WTC11 (cell line): ENCODE data around the gene LAMA5. TPM values are rescaled to one million over a fixed set of nuclear protein-coding genes. Genes with fewer than 3 reads are reported as not detected.

Source experiments
- ATAC-seq: fragments of 200-7000 bp; cut with Tn5 transposase; 2 replicates; pipeline ENCODE4 v1.10.0; 2021; ENCODE audit warnings: mild to moderate bottlenecking, moderate library complexity
- CTCF ChIA-PET: fragments of 300-600 bp; sonication (Branson Sonifier 250); formaldehyde crosslinking; loops from one replicate; lab custom pipeline; 2021; ENCODE audit warnings: antibody characterized with exemption; lab: Charles Lee
- POLR2A ChIA-PET: fragments of 350-600 bp; sonication (Branson Sonifier 250); formaldehyde crosslinking; loops from one replicate; lab custom pipeline; 2021; ENCODE audit warnings: antibody characterized with exemption; lab: Charles Lee
- DNase-seq: peaks from one replicate; pipeline ENCODE4 v3.0.0; 2021; ENCODE audit warnings: low spot score
- H3K27ac Mint-ChIP-seq: 2 replicates; pipeline ENCODE4 v1.8.0; 2021; ENCODE audit warnings: mixed read lengths
- H3K27me3 Mint-ChIP-seq: 2 replicates; pipeline ENCODE4 v1.8.0; 2021; ENCODE audit warnings: low read depth, mild to moderate bottlenecking, moderate library complexity, mixed read lengths
- H3K36me3 Mint-ChIP-seq: 2 replicates; pipeline ENCODE4 v1.8.0; 2021; ENCODE audit warnings: mixed read lengths
- H3K4me1 Mint-ChIP-seq: 2 replicates; pipeline ENCODE4 v1.8.0; 2022; ENCODE audit warnings: mixed read lengths
- H3K4me3 Mint-ChIP-seq: 2 replicates; pipeline ENCODE4 v1.8.0; 2021; ENCODE audit warnings: mild to moderate bottlenecking, moderate library complexity, mixed read lengths
- H3K9me3 Mint-ChIP-seq: 2 replicates; pipeline ENCODE4 v1.8.0; 2021; ENCODE audit warnings: mixed read lengths
- ETV6 ChIP-seq: sonication (generic); formaldehyde crosslinking; IDR thresholded peaks from 2 replicates; pipeline ENCODE4 v1.8.1; 2022; ENCODE audit warnings: mild to moderate bottlenecking, missing genetic modification reagents
- FOXJ3 ChIP-seq: sonication (generic); formaldehyde crosslinking; IDR thresholded peaks from 2 replicates; pipeline ENCODE4 v1.9.0; 2021; ENCODE audit warnings: missing genetic modification reagents, mild to moderate bottlenecking, borderline replicate concordance
- FOXP1 ChIP-seq: sonication (generic); formaldehyde crosslinking; IDR thresholded peaks from 2 replicates; pipeline ENCODE4 v1.8.0; 2022; ENCODE audit warnings: missing genetic modification reagents, mild to moderate bottlenecking, moderate library complexity, borderline replicate concordance
- NFATC4 ChIP-seq: fragments of 250-450 bp; sonication (Bioruptor Pico); IDR thresholded peaks from 2 replicates; pipeline ENCODE4 v1.9.0; 2021; ENCODE audit warnings: mild to moderate bottlenecking
- NFE2L1 ChIP-seq: sonication (generic); formaldehyde crosslinking; IDR thresholded peaks from 2 replicates; pipeline ENCODE4 v1.8.1; 2023; ENCODE audit warnings: missing genetic modification reagents
- TCF7 ChIP-seq: sonication (generic); formaldehyde crosslinking; IDR thresholded peaks from 2 replicates; pipeline ENCODE4 v1.8.0; 2022; ENCODE audit warnings: mild to moderate bottlenecking, low read depth, missing genetic modification reagents, moderate library complexity
- TEAD4 ChIP-seq: sonication (generic); formaldehyde crosslinking; IDR thresholded peaks from 2 replicates; pipeline ENCODE4 v1.8.0; 2022; ENCODE audit warnings: mild to moderate bottlenecking, missing genetic modification reagents
- ZNF232 ChIP-seq: sonication (generic); formaldehyde crosslinking; IDR thresholded peaks from 2 replicates; pipeline ENCODE4 v1.8.0; 2022; ENCODE audit warnings: mild to moderate bottlenecking, missing genetic modification reagents
- ZNF263 ChIP-seq: sonication (generic); formaldehyde crosslinking; IDR thresholded peaks from 2 replicates; pipeline ENCODE4 v1.8.1; 2022; ENCODE audit warnings: low read depth, mild to moderate bottlenecking, moderate library complexity, missing genetic modification reagents
- ZNF396 ChIP-seq: fragments of 250-450 bp; sonication (Bioruptor Pico); IDR thresholded peaks from 2 replicates; pipeline ENCODE4 v1.8.0; 2021; ENCODE audit warnings: mild to moderate bottlenecking, moderate library complexity, borderline replicate concordance
- total RNA-seq: library from RNA; stranded (reverse); gene quantifications from 3 replicates; pipeline ENCODE4 v1.2.3, GENCODE V29; 2021
- TF ChIP-seq, protein P1 (sequence below): sonication (generic); formaldehyde crosslinking; IDR thresholded peaks from 2 replicates; pipeline ENCODE4 v1.8.1; 2023; ENCODE audit warnings: mild to moderate bottlenecking, missing genetic modification reagents
- TF ChIP-seq, protein P2 (sequence below): sonication (generic); formaldehyde crosslinking; IDR thresholded peaks from 2 replicates; pipeline ENCODE4 v1.8.0; 2023; ENCODE audit warnings: missing genetic modification reagents
- TF ChIP-seq, protein P3 (sequence below): sonication (generic); formaldehyde crosslinking; IDR thresholded peaks from 2 replicates; pipeline ENCODE4 v1.8.1; 2023; ENCODE audit warnings: mild to moderate bottlenecking, missing genetic modification reagents, borderline replicate concordance
- TF ChIP-seq, protein P4 (sequence below): sonication (generic); formaldehyde crosslinking; IDR thresholded peaks from 2 replicates; pipeline ENCODE4 v1.8.0; 2023; ENCODE audit warnings: missing genetic modification reagents, mild to moderate bottlenecking, borderline replicate concordance
- TF ChIP-seq, protein P5 (sequence below): sonication (generic); formaldehyde crosslinking; IDR thresholded peaks from 2 replicates; pipeline ENCODE4 v1.8.0; 2022; ENCODE audit warnings: mild to moderate bottlenecking, missing genetic modification reagents
- TF ChIP-seq, protein P6 (sequence below): sonication (generic); formaldehyde crosslinking; IDR thresholded peaks from 2 replicates; pipeline ENCODE4 v1.8.1; 2023; ENCODE audit warnings: mild to moderate bottlenecking, missing genetic modification reagents
- TF ChIP-seq, protein P7 (sequence below): sonication (generic); formaldehyde crosslinking; IDR thresholded peaks from 2 replicates; pipeline ENCODE4 v1.8.1; 2023; ENCODE audit warnings: mild to moderate bottlenecking, missing genetic modification reagents, moderate library complexity

LAMA5 gene
- total RNA-seq, 1 experiment from 2014 or later, result 329 TPM

DNA sequence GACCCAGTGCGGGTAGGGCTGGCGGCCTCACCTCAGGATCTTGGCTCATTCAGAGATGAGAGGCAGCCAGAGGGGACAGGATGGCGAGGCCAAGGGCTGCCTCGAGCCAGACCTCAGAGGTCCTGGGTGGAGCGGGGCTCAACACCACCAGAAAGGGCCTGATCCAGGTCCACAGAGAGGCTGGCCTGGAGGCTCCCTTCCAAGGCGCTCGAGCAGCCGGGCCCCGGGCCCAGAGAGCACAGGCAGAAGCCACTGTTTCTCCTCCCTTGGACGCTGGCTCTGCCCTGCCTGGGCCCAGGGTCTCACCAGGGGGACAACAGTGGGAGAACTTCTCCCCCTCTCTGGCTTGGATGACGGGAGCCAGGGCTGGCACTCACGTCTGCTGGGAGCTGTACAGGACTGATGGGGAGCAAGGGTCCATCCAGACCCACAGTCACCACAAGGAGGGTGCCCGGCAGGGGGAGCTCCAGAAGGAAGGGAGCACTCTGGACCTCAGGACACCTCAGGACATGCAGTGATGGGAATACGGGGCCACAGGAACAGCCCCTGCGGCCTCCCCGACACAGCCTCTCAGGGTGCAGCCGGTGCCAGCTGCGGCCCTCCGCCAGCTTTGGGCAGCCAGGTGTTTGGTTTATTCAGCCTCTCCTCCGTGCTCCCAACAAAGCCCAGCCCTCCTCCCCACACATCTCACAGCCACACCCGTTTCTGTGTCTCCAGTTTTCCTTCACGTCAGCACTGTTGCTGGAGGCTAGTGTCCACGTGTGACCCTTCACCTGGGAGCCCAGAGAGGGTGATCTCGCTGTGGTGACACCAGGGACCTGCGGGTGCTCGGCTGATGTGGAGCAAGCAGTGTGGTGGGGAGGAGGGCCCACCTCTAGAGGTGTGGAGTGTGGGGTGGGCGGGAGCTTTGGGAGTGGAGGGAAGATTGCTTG, 28.5 kb upstream of the LAMA5 start:
- POLR2A ChIA-PET, result no interaction called here
- peaks cover 9% of the 10 kb centered on the region; the same call in 1 of the 2 replicates for H3K9me3 Mint-ChIP-seq
- CTCF ChIA-PET, result interaction anchor here (0.7 to 5.7 kb wide), 8 partner anchors 9 to 294 kb away, joined by 3 to 21 read pairs (median 3); partner anchors contain the start of gene RPS21

DNA sequence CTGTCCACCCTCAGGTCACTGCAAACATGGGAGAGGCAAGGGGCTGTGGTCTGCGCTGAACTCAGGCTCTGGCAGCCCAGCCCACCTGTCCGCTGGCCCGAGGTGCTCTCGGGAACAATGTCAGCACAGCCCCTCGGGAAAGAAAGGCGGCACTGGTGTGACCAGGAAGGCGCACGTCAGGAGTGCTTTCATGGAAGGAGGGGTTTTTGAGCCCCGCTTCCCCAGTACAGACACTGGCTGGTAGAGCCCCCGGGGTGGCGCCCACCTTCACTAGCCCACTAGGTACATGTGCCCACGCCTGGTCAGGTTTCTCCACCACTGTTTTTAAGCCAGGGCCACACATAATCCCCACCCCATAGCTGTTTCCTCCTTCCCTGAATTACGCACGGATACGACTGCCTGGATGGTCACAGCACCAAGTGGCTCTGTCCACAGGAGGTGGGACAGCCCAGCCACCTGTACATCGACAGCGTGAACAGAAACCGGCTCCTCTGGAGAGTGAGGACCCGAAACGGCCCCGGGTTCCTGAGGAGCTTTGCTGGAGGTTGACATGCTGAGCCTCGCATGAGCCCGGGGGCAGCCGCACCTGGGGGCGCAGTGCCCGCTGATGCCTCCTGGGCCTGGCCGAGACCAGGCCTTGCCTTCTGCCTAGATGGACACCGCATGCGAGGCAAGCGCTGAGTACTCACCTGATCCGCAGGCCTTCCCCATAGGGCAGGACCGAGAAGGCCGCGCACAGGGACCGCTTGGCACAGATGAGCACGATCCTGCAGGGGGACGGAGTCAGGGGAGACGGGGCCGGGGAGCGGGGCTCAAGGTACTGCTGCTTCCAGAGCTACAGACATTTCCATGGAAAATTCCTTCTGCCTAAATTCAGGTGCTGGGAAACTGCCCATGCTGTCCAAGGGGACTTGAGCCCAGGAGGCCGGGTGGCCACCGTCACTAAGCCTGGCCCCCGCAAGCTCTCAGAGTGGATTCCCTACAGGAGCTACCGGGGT, 27.4 kb upstream of the LAMA5 start:
- Mint-ChIP-seq H3K4me3 (no peak overlapping the region), H3K27ac (no peak overlapping the region), H3K36me3 (no peaks in the 10 kb centered on the region), H3K9me3 (peaks cover 9% of the 10 kb centered on the region; the same call in 1 of the 2 replicates), H3K27me3 (no peaks in the 10 kb centered on the region), H3K4me1 (no peaks in the 10 kb centered on the region)
- POLR2A ChIA-PET, result no interaction called here
- DNase-seq (no peak), ATAC-seq (no peak)
- CTCF ChIA-PET, result interaction anchor here (0.7 to 5.7 kb wide), 11 partner anchors 8 to 397 kb away, joined by 3 to 21 read pairs (median 4); partner anchors contain the start of gene RPS21
- TF ChIP-seq FOXJ3 (CRISPR knock-in tag) (no peak), TCF7 (CRISPR knock-in tag) (no peak), NFE2L1 (no peak), ETV6 (CRISPR knock-in tag) (no peak), NFATC4 (CRISPR knock-in tag) (no peak), FOXP1 (CRISPR knock-in tag) (no peak), ZNF232 (CRISPR knock-in tag) (no peak)
- TF ChIP-seq, protein P1, sequence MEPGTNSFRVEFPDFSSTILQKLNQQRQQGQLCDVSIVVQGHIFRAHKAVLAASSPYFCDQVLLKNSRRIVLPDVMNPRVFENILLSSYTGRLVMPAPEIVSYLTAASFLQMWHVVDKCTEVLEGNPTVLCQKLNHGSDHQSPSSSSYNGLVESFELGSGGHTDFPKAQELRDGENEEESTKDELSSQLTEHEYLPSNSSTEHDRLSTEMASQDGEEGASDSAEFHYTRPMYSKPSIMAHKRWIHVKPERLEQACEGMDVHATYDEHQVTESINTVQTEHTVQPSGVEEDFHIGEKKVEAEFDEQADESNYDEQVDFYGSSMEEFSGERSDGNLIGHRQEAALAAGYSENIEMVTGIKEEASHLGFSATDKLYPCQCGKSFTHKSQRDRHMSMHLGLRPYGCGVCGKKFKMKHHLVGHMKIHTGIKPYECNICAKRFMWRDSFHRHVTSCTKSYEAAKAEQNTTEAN (CRISPR knock-in tag), result no peak
- TF ChIP-seq, protein P2, sequence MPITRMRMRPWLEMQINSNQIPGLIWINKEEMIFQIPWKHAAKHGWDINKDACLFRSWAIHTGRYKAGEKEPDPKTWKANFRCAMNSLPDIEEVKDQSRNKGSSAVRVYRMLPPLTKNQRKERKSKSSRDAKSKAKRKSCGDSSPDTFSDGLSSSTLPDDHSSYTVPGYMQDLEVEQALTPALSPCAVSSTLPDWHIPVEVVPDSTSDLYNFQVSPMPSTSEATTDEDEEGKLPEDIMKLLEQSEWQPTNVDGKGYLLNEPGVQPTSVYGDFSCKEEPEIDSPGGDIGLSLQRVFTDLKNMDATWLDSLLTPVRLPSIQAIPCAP, result no peak
- TF ChIP-seq, protein P3, sequence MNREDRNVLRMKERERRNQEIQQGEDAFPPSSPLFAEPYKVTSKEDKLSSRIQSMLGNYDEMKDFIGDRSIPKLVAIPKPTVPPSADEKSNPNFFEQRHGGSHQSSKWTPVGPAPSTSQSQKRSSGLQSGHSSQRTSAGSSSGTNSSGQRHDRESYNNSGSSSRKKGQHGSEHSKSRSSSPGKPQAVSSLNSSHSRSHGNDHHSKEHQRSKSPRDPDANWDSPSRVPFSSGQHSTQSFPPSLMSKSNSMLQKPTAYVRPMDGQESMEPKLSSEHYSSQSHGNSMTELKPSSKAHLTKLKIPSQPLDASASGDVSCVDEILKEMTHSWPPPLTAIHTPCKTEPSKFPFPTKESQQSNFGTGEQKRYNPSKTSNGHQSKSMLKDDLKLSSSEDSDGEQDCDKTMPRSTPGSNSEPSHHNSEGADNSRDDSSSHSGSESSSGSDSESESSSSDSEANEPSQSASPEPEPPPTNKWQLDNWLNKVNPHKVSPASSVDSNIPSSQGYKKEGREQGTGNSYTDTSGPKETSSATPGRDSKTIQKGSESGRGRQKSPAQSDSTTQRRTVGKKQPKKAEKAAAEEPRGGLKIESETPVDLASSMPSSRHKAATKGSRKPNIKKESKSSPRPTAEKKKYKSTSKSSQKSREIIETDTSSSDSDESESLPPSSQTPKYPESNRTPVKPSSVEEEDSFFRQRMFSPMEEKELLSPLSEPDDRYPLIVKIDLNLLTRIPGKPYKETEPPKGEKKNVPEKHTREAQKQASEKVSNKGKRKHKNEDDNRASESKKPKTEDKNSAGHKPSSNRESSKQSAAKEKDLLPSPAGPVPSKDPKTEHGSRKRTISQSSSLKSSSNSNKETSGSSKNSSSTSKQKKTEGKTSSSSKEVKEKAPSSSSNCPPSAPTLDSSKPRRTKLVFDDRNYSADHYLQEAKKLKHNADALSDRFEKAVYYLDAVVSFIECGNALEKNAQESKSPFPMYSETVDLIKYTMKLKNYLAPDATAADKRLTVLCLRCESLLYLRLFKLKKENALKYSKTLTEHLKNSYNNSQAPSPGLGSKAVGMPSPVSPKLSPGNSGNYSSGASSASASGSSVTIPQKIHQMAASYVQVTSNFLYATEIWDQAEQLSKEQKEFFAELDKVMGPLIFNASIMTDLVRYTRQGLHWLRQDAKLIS (CRISPR knock-in tag), result no peak
- TF ChIP-seq, protein P4, sequence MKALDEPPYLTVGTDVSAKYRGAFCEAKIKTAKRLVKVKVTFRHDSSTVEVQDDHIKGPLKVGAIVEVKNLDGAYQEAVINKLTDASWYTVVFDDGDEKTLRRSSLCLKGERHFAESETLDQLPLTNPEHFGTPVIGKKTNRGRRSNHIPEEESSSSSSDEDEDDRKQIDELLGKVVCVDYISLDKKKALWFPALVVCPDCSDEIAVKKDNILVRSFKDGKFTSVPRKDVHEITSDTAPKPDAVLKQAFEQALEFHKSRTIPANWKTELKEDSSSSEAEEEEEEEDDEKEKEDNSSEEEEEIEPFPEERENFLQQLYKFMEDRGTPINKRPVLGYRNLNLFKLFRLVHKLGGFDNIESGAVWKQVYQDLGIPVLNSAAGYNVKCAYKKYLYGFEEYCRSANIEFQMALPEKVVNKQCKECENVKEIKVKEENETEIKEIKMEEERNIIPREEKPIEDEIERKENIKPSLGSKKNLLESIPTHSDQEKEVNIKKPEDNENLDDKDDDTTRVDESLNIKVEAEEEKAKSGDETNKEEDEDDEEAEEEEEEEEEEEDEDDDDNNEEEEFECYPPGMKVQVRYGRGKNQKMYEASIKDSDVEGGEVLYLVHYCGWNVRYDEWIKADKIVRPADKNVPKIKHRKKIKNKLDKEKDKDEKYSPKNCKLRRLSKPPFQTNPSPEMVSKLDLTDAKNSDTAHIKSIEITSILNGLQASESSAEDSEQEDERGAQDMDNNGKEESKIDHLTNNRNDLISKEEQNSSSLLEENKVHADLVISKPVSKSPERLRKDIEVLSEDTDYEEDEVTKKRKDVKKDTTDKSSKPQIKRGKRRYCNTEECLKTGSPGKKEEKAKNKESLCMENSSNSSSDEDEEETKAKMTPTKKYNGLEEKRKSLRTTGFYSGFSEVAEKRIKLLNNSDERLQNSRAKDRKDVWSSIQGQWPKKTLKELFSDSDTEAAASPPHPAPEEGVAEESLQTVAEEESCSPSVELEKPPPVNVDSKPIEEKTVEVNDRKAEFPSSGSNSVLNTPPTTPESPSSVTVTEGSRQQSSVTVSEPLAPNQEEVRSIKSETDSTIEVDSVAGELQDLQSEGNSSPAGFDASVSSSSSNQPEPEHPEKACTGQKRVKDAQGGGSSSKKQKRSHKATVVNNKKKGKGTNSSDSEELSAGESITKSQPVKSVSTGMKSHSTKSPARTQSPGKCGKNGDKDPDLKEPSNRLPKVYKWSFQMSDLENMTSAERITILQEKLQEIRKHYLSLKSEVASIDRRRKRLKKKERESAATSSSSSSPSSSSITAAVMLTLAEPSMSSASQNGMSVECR (CRISPR knock-in tag), result no peak
- TF ChIP-seq, protein P5, sequence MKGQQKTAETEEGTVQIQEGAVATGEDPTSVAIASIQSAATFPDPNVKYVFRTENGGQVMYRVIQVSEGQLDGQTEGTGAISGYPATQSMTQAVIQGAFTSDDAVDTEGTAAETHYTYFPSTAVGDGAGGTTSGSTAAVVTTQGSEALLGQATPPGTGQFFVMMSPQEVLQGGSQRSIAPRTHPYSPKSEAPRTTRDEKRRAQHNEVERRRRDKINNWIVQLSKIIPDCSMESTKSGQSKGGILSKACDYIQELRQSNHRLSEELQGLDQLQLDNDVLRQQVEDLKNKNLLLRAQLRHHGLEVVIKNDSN (CRISPR knock-in tag), result no peak
- TF ChIP-seq, protein P6, sequence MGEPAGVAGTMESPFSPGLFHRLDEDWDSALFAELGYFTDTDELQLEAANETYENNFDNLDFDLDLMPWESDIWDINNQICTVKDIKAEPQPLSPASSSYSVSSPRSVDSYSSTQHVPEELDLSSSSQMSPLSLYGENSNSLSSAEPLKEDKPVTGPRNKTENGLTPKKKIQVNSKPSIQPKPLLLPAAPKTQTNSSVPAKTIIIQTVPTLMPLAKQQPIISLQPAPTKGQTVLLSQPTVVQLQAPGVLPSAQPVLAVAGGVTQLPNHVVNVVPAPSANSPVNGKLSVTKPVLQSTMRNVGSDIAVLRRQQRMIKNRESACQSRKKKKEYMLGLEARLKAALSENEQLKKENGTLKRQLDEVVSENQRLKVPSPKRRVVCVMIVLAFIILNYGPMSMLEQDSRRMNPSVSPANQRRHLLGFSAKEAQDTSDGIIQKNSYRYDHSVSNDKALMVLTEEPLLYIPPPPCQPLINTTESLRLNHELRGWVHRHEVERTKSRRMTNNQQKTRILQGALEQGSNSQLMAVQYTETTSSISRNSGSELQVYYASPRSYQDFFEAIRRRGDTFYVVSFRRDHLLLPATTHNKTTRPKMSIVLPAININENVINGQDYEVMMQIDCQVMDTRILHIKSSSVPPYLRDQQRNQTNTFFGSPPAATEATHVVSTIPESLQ (CRISPR knock-in tag), result no peak

More for the DNA sequence above, 28.5 kb upstream of the LAMA5 start:
- no peak overlapping the region for H3K4me3 Mint-ChIP-seq
- H3K36me3 Mint-ChIP-seq, result no peaks in the 10 kb centered on the region
- no peak for DNase-seq
- ATAC-seq, result peak; percentile 42
- peak; percentile 83 for TF ChIP-seq ZNF263 (CRISPR knock-in tag)
- no peak for TF ChIP-seq ZNF396 (CRISPR knock-in tag)
- TF ChIP-seq TEAD4 (CRISPR knock-in tag), result no peak
- TF ChIP-seq, protein P7, sequence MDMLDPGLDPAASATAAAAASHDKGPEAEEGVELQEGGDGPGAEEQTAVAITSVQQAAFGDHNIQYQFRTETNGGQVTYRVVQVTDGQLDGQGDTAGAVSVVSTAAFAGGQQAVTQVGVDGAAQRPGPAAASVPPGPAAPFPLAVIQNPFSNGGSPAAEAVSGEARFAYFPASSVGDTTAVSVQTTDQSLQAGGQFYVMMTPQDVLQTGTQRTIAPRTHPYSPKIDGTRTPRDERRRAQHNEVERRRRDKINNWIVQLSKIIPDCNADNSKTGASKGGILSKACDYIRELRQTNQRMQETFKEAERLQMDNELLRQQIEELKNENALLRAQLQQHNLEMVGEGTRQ (CRISPR knock-in tag), result no peak
- no peaks in the 10 kb centered on the region for H3K27me3 Mint-ChIP-seq
- H3K4me1 Mint-ChIP-seq, result no peaks in the 10 kb centered on the region
- peak overlapping the region; percentile 89 for H3K27ac Mint-ChIP-seq
